Epithelial cell of prostate (primary cell): Measurements from ENCODE around the gene R3HDML.

Source experiments
- DNase-seq: peaks from one replicate; pipeline ENCODE4 v3.0.0-alpha.2; 2011; ENCODE audit warnings: low read depth, low spot score
- H3K27ac ChIP-seq: fragments of 450-650 bp; 2 replicates; pipeline ENCODE4 v1.5.1; 2017; ENCODE audit warnings: mild to moderate bottlenecking

The R3HDML gene

DNA sequence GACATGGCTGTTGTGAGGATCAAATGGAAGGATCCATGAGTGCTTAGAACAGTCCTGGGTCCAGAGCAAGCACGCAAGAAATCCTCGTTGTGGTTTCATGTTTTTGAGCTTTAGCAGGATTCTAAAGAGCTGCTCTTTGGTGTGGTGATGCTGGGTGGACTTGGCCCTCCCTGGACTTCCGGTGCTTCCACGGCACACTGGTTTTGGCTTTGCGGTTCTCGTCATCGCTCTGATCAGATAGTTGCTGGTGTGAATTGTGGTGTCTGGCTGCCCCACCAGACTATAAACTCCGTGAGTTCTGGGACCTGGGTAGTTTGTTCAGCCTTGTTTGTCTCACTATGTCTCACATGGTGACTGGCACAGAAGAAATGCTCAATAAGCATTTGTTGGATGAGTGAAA is 21.9 kb downstream of the R3HDML start:
- no peak overlapping the region for H3K27ac ChIP-seq
- DNase-seq = no peak

DNA sequence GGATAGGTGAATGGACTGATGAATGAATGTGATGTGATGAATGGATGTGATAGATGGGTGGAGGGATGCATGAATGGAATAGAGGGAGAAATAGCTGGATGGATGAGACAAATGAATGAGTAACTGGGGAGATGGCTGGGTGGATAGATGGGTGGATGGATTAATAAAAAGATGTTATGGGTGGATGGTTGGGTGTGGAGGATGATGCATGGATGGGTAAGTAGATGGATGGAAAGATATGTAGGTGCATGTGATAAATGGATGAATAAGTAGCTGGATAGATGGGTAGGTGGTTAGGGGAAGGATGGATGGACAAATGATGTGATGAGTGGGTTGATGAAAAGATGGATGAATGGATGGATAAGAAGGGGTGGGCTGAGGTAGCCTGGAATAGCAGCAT is 23.4 kb downstream of the R3HDML start:
- DNase-seq = no peak
- no peak overlapping the region for H3K27ac ChIP-seq

DNA sequence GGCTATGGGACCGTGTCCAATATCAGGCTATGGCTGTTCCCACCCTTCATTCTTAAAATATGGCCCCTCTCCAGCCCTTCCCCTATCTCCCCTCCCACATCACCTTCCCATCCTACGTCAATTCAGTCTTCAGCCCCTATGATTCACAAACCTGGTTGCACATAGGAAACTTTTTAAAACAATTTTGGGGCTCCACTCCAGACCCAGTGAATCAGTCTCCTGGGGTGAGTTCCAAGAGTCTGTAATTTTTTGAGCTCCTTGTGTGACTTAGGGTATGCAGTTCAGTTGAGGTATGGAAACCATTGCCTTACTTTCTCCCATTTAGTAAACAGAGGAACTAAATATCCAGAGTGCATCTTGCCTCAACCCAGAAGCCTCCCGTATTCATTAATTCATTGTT is 24.2 kb downstream of the R3HDML start:
- DNase-seq = no peak
- no peak overlapping the region for H3K27ac ChIP-seq

DNA sequence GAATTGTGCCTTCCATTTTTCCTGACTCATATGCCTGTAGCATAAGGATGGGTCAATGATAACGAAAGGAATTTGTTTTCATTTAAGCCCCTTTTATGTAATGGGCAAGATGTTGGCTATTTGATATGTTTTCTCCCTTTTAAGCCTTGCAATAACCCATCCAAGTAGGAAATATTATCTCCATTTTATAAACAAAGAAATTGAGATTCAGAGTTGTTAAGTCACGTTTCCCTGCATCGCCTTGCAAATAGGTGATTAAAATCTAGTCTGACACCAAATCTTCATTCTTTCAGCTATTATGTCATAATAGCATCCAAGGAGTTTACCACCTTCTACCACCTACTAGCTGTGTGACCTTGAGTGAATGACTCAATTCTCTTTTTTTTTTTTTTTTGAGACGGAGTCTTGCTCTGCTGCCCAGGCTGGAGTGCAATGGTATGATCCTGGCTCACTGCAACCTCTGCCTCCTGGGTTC is 25.7 kb downstream of the R3HDML start:
- DNase-seq = no peak
- H3K27ac ChIP-seq = no peak overlapping the region

DNA sequence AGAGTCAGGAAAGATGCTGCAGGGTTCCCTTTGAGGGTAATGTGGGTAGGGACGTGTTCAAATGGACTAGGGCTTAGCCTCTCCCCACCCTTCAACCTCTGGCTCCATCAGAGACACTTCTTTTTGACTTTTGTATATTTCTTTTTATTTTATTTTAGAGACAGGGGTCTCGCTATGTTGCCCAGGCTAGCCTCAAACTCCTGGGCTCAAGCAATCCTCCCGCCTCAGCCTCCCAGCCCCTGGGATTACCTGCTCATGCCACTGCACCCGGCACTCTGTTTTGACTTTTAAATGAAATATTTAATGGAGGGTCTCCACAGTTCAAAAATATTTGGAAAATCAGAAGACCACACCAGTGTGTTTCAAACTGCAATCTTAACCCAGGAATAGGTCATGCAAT is 27.2 kb downstream of the R3HDML start:
- DNase-seq = no peak

DNA sequence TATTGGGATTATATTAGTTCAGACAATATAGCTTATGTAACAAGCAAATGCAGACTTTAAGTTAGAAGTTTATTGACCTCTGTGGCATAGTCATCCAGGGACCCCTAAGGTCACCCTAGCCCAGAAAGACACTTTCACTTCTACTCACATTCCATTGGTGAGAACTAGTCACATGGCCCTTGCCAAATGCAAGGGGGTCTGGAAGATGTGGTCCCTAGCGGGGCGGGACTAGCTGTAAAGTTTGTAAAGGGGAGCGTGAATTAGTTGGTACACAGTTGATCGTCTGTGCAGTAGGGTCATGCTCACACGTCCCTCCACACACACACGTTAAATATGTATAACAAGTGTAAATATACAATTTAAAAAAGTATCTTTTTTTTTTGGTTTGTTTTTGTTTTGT is 27.9 kb downstream of the R3HDML start:
- no peak for DNase-seq
- H3K27ac ChIP-seq = no peak overlapping the region

More for the DNA sequence above, 27.2 kb downstream of the R3HDML start:
- H3K27ac ChIP-seq = no peak overlapping the region

DNA sequence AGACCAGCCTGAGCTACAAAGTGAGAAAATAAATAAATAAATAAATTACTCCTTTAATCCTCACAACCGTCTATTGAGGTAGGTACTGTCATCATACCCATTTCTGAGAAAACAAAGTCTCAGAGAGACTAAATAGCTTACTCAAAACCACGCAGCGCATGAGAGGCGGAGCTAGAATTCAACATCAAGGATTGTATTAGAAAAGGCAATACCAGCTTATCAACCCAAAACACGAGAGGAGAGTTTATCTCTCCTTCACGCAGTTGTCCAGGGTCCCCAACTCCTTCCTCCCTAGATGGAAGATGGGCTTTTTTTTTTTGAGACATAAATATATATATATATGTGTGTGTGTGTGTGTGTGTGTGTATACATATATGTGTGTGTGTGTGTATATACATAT is 30.9 kb downstream of the R3HDML start:
- no peak overlapping the region for H3K27ac ChIP-seq
- no peak for DNase-seq

DNA sequence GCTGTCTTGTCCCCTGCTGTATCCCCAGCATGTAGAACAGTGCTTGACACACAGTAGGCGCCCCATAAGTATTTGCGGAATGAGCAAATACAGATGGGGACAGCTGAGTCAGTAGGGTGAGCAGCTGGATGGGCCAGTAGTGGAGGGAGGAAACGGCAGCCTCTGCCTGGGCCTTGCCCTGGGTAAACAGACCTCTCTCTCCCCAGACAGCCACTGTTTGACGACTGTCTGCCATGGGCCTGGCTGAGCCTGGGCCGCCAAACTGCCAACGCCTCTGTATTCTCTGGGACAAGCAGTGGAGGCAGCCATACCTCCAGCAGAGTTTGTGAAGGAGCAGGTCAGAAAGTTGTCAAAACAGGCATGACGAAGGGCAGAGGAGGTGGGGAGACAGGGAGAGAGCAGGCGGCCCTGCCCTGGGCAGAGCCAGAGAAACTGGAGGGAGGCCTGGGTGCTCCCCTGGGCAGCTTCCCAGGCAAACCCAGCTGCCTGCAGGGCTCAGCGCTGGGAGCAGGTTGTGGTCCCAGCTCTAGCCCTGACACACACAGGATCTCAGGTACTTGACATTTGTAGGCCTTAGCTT is 33.9 kb downstream of the R3HDML start:
- peak; percentile 10 for DNase-seq
- H3K27ac ChIP-seq = no peak overlapping the region

DNA sequence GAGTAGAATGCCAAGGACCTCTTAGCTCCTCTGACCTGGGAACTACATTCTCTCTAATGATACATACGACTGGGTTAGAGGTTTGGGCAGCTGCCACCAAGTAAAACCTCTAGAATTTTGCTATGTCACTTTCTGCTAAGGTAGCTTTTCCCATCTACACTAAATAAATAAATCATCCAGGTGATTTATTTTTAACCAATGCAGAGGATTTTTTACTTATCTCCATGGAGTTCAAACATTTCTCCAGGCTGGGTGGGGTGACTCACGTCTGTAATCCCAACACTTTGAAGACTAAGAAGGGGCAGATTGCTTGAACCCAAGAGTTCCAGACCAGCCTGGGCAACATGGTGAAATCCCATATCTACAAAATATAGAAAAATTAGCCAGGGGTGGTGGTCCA is 45.8 kb downstream of the R3HDML start:
- no peak for DNase-seq
- no peak overlapping the region for H3K27ac ChIP-seq

DNA sequence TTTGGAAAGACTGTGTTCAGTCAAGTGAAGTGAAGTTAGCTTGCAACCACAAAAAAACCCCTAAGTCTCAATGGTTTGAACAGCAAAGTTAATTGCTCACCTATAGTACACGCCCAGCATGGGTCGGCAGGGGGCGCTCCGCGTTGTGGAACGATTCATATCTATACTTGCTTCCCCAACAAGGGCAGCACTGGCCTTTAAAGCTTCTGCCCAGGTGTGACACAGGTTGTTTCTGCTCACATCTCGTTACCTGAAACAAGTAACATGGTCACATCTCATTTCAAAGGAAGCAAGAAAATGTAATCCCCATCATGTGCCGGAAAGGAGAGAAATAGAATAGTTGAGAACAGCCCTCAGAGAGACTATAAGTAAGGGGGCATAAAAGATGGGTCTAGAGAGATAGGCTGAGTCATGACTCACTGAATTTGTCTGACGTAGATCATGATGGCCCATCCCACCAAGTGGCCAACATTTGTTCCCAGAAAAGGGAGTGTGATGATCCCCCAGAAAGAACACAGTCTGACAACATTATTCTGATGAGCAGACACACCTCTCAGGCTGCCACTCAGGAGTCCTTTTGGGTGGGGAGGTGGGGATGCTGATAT is 47.7 kb downstream of the R3HDML start:
- no peak overlapping the region for H3K27ac ChIP-seq
- no peak for DNase-seq

DNA sequence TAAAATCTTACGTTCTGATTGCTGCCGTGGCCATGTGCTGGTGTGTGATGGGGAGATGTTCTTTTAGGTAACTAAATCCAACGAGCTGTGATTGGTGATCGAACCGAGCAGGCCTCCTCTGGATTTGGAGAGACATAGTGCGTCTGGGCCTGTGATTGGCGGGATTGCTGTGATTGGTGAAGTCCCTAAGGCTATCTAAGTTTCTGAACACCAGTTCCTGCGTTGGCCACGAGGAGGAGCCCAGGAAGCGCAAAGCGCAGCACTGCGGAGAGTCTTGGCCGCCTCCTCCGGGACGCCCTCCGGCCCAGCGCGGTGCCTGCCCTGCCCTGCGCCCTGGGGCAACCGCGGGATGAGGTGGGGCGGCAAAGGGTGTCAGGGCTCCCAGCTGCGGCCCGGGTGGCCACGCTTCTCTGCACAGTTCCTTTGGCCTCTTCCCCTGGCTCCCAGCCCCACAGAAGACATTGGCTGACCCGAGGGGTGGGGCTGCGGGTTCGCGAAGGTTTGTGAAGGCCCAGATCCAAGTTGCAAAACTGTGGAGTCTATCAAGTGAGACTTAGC is 51.7 kb downstream of the R3HDML start:
- DNase-seq = no peak
- H3K27ac ChIP-seq = no peak overlapping the region

DNA sequence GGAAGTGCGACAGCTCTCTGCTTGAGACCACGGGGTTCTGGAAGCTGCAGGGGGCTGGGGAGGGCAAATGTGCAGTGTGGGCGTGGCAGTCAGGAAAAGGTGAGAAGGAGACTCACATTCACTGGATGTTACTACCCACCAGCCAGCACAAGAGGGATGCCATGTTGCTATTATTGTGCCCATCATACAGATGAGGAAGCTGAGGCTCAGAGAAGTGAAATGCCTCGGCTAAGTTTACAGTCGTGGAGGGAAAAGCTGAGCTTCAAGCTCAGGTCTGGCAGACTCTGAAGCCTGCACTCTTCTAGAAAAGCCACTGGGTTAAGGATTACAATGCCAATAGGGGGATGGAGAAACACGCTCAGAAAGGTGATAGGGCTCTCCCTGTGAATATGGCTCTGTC is 53.0 kb downstream of the R3HDML start:
- DNase-seq = no peak
- no peak overlapping the region for H3K27ac ChIP-seq

DNA sequence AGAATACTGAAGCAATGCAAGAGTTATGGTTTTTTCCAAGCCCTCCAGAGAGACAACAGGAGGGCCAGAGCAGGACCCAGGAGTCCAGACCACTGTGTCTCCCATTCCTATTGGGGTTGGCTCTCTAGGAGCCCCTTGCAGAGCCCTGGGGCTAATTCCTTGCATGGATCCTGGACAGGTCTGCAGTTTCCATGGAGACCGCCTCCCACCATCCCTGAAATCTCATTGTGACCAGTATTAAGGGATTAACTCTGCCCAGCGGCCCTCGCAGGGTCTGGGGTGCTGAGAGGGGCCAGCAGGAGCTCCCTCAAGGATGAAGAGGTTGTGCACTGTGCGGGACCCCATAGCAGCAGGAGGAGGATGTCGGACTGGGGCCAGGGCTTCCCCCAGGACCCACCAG is 53.4 kb downstream of the R3HDML start:
- no peak overlapping the region for H3K27ac ChIP-seq
- no peak for DNase-seq

DNA sequence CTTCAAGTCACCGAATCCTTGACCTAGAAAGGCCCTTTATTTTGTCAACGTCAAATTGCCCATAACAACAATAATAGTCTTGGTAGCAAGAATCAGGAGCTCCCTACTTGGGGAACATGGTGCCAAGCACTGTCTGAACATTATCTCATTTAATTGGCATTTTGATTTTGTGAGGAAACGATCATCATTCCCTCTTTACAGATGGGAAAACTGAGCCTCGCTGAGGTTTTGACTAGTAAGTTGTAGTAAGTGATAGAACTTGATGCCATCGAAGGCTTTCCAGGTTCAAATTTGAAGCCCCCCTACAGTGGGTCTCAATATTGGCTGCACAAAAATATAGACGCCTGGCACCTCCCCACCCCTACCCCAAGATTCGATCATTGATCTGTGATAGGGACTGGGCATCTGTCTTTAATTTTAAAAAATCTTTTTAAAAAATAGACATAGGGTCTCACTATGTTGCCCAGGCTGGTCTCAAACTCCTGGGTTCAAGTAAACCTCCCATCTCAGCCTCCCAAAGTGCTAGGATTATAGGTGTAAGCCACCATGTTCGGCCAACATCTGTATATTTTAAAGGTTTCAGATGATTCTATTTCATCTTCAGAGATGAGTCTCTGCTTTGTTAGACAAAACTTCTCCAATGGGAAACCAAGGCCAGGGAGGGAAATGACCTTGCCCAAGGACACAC is 55.4 kb downstream of the R3HDML start:
- no peak for DNase-seq
- no peak overlapping the region for H3K27ac ChIP-seq

DNA sequence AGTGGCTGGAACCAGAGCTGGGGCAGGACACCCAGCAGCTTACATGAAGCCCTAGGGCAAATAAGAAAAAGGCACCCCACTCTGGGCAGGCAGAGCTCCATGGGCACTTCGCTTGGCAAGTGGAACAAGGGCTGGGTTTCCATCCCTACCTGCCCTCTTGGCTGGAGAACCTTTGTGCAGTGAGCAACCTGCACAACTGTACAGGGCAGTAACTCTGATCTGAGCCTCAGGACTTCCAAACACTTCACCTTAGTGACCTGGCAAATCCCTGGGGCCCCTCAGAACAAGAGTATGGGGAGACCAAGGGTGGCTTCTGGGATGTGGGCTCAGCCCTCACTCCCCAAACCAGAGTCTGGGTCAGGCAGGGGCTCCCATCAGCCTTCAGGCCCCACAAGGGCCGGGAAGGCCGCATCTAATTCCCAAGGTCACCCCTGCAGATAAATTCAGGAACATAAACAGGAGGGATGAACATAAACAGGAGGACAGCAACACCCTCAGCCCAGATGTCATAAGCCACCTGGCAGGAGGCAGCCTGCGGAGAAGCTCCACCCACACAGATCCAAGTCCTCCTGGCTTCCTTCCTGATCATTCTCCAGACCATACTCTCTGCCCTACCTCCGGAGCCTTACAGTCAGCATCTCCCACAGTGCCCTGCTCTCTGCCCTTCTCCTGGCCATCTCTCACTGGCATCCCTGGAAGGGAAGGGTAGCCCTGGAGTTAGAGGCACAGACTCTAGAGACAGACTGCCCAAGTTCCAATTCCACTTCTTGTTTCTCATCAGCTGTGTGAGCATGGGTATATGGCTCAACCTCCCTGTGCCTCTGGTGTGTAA is 56.1 kb downstream of the R3HDML start:
- H3K27ac ChIP-seq = no peak overlapping the region
- no peak for DNase-seq

DNA sequence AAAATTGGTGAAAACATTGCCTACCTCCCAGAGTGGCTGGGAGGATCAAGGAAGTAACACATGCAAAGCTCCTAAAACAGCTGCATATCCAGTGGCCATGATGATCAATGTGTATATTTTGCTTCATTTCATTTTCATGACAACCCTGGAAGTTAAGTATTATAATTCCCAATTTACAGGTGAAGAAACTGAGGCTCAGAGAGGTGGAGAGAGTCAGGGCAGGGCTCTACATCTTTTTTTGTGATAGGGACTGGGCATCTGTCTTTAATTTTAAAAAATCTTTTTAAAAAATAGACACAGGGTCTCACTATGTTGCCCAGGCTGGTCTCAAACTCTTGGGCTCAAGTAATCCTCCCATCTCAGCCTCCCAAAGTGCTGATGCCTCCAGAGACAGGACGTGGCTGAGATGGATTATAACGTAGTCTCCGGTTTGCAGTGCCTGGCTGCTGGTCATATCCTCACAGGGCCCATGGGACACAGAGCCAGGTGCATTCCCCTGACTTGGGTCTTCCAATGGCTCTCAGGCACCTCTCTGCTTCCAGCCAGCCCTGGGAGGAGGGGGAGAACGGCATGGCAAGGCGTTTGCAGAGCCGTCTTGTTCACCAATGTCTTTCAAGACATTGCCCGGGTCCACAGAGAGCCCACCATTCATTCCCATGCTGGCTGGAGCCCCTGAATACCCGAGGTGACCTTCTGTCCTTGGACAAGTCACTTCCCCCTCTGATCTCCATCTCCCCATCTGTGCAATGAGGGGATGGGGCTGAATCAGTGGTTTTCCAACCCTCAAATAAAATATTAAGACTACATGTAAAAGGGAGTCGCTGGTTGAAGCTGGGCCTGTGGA is 57.0 kb downstream of the R3HDML start:
- no peak overlapping the region for H3K27ac ChIP-seq
- DNase-seq = no peak

DNA sequence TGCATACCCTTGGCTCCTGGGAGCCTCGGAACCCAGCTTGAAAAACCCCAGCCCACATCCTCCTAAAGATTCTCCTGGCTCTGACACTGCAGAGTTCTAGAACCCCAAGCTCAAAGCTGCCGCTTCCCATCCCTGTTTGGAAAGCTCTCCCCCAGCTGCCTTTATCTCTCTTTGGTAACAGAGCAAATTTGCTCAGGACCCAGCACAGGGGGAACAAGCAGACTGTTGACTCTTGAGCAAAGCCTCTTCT is 57.5 kb downstream of the R3HDML start:
- H3K27ac ChIP-seq = no peak overlapping the region
- no peak for DNase-seq

DNA sequence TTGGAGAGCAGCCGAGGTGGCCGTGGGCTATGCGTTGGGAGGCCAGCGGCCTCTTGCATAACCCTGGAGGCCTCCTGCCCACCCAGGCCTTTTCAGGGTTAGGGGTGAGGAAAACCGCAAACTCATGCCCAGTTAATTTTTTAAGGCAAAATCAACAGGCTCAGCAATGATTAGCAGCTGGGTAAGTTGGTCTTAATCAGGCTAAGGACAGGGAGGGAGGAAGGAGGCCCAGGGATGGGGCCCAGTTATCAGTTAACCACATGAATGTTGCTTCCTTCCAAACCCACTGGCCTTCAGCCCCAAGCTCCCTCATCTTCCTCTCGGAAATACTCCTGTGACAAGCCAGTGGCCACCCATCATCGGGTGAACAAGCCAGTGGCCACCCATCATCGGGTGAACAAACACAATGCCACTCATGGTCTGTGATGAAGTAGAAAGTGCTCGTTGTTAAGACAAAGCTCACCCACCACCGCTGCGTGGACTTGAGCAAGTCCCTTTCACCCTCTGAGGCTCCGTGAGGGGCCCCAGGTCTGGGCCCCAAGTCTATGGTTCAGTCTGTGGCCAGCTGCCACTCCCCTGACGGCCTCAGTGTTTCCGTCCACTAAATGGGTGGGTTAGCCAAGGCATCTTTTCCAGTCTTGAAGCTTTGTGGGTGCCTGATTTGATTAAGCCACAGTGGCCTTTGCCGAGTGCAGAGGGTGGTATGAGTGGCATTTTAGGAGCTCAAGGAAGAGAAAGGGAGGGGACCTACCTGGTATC is 58.0 kb downstream of the R3HDML start:
- DNase-seq = no peak

More for the DNA sequence above, 58.0 kb downstream of the R3HDML start:
- no peak overlapping the region for H3K27ac ChIP-seq
